ENCODE measurements around the gene KRTAP10-10.

GRCh38 chr21:44671911-44672310 lies 34.8 kb downstream of the KRTAP10-10 start:
- no peak for TF ChIP-seq CTCF (optimal IDR thresholded peaks at IDR 0.05 in 1 of 3, IDR thresholded peaks at IDR 0.05 in 1 of 3, conservative IDR thresholded peaks at IDR 0.05 in 1 of 3; ENCODE audit: extremely low read depth in 1 of 3, insufficient read depth in 2 of 3, low read length in 3 of 3)
- TF ChIP-seq EZH2 (IDR thresholded peaks at IDR 0.05; ENCODE audit: low read length): no peak

All from keratinocyte (primary cell).